CD14-positive monocyte (primary cell): ENCODE results near the gene DZIP1L. TPM values are rescaled to one million over a fixed set of nuclear protein-coding genes. Genes with fewer than 3 reads are reported as not detected.
A peak's percentile ranks its signal among the peaks of the same experiment; 100 is the strongest.

ENCODE experiments used
- DNase-seq, 3 donors: peaks; one replicate each; pipeline ENCODE4 v3.0.0-alpha.2; 2011 to 2022
- H2AFZ ChIP-seq: 2 replicates; pipeline ENCODE4 v1.6.0; 2012; ENCODE audit warnings: mild to moderate bottlenecking, low read depth, low read length, inconsistent platforms; ENCODE audit not compliant: insufficient read depth, poor library complexity, severe bottlenecking
- H3K27ac ChIP-seq, 2 donors: 1 replicate in 1 of 2; 2 replicates in 1 of 2; pipeline ENCODE4 v1.5.1; 2012 to 2013; ENCODE audit warnings: low read length in 2 of 2, control low read depth in 1 of 2, inconsistent platforms in 1 of 2, low read depth in 1 of 2, mild to moderate bottlenecking in 1 of 2
- H3K27me3 ChIP-seq, 2 donors: one replicate each; pipeline versions ENCODE4 v1.6.0 to v1.6.1; 2011 to 2013; ENCODE audit warnings: low read length in 2 of 2; ENCODE audit not compliant: control insufficient read depth in 2 of 2, insufficient read depth in 2 of 2
- H3K36me3 ChIP-seq, 2 donors: replicated peaks in 1 of 2; 1 replicate in 1 of 2; 2 replicates in 1 of 2; pipeline versions ENCODE4 v1.5.1 to v1.6.1; 2012 to 2013; ENCODE audit warnings: low read length in 2 of 2, control low read depth in 1 of 2, inconsistent platforms in 1 of 2, mild to moderate bottlenecking in 1 of 2; ENCODE audit not compliant: insufficient read depth in 2 of 2, control insufficient read depth in 1 of 2
- H3K4me1 ChIP-seq, 2 donors: 1 replicate in 1 of 2; 2 replicates in 1 of 2; pipeline versions ENCODE4 v1.5.1 to v1.6.1; 2012 to 2013; ENCODE audit warnings: low read length in 2 of 2, control low read depth in 1 of 2, inconsistent platforms in 1 of 2, mild to moderate bottlenecking in 1 of 2, moderate library complexity in 1 of 2; ENCODE audit not compliant: insufficient read depth in 2 of 2, control insufficient read depth in 1 of 2
- H3K4me2 ChIP-seq: replicated peaks from 2 replicates; pipeline ENCODE3; 2012; ENCODE audit warnings: low read length, moderate library complexity, mild to moderate bottlenecking; ENCODE audit not compliant: poor library complexity, severe bottlenecking; ENCODE audit errors: extremely low read depth
- H3K4me3 ChIP-seq, 3 experiments: fragments of 200-600 bp in 1 of 3; sonication (generic) in 1 of 3; replicated peaks in 1 of 3; 1 replicate in 2 of 3; 2 replicates in 1 of 3; pipeline ENCODE4 v1.5.1; 2011 to 2013; ENCODE audit warnings: low read length in 3 of 3, mild to moderate bottlenecking in 3 of 3, control low read depth in 2 of 3, low read depth in 2 of 3, inconsistent platforms in 1 of 3, moderate library complexity in 1 of 3
- H3K79me2 ChIP-seq: 2 replicates; pipeline ENCODE4 v1.6.0; 2012; ENCODE audit warnings: mild to moderate bottlenecking, control low read depth, inconsistent platforms, low read length, moderate library complexity; ENCODE audit not compliant: insufficient read depth
- H3K9ac ChIP-seq: 2 replicates; pipeline ENCODE4 v1.6.0; 2017; ENCODE audit warnings: low read length, mild to moderate bottlenecking; ENCODE audit not compliant: insufficient read depth, poor library complexity, severe bottlenecking
- H3K9me3 ChIP-seq, 2 donors: replicated peaks in 1 of 2; 1 replicate in 1 of 2; 2 replicates in 1 of 2; pipeline versions ENCODE4 v1.5.1 to v1.6.1; 2012 to 2013; ENCODE audit warnings: low read length in 2 of 2, control low read depth in 1 of 2; ENCODE audit not compliant: control insufficient read depth in 1 of 2, insufficient read depth in 1 of 2
- H4K20me1 ChIP-seq: 2 replicates; pipeline ENCODE4 v1.6.0; 2012; ENCODE audit warnings: mild to moderate bottlenecking, low read length, control low read depth, moderate library complexity; ENCODE audit not compliant: insufficient read depth
- H3K27ac Mint-ChIP-seq, 7 donors: one replicate each; pipeline ENCODE4 v1.8.0; 2020; ENCODE audit warnings: mild to moderate bottlenecking in 7 of 7, mixed read lengths in 7 of 7, moderate library complexity in 6 of 7, inconsistent platforms in 2 of 7
- H3K27me3 Mint-ChIP-seq, 3 donors: one replicate each; pipeline ENCODE4 v1.8.0; 2021 to 2022; ENCODE audit warnings: low read depth in 3 of 3, mild to moderate bottlenecking in 3 of 3, mixed read lengths in 3 of 3, moderate library complexity in 3 of 3, inconsistent platforms in 1 of 3
- H3K36me3 Mint-ChIP-seq, 2 donors: one replicate each; pipeline ENCODE4 v1.8.0; 2020; ENCODE audit warnings: mixed read lengths in 2 of 2, inconsistent platforms in 1 of 2, mild to moderate bottlenecking in 1 of 2
- H3K4me1 Mint-ChIP-seq: one replicate; pipeline ENCODE4 v1.8.0; 2020; ENCODE audit warnings: mild to moderate bottlenecking, mixed read lengths
- H3K4me3 Mint-ChIP-seq, 2 donors: one replicate each; pipeline ENCODE4 v1.8.0; 2020; ENCODE audit warnings: mild to moderate bottlenecking in 2 of 2, mixed read lengths in 2 of 2, moderate library complexity in 1 of 2
- H3K9me3 Mint-ChIP-seq, 7 donors: one replicate each; pipeline ENCODE4 v1.8.0; 2020 to 2022; ENCODE audit warnings: mixed read lengths in 7 of 7, mild to moderate bottlenecking in 6 of 7, moderate library complexity in 6 of 7, inconsistent platforms in 2 of 7
- WGBS: methylation state at CpG from one replicate; pipeline ENCODE4 v1.1.5; 2013; ENCODE audit warnings: missing lambda C conversion rate; ENCODE audit not compliant: insufficient coverage; 5-methylcytosine and 5-hydroxymethylcytosine counted together
- intact Hi-C, 2 donors: fragments of 100-400 bp; cut with micrococcal nuclease; formaldehyde crosslinking; loops; one replicate each; pipeline versions ENCODE4 v1.15.0 to v1.15.1; 2023
- polyA plus RNA-seq, 3 donors: library from polyadenylated mRNA; depleted of rRNA in 1 of 3; unstranded in 2 of 3; stranded (reverse) in 1 of 3; fragments of 300-500 nt in 2 of 3; fragments of >200 nt in 1 of 3; fragmentation: Illumina TruSeq in 2 of 3; gene quantifications; 1 replicate in 2 of 3; 2 replicates in 1 of 3; pipeline ENCODE4 v1.2.3, GENCODE V29; 2012 to 2021
- TF ChIP-seq, protein P1 (sequence below): fragments of 200-600 bp; IDR thresholded peaks from one replicate; pipeline ENCODE4 v1.8.0; 2022; ENCODE audit warnings: antibody characterized with exemption, mild to moderate bottlenecking

Gene DZIP1L
- polyA plus RNA-seq, 3 donors = 0.50 to 1.8 (median 0.52) TPM

DNA sequence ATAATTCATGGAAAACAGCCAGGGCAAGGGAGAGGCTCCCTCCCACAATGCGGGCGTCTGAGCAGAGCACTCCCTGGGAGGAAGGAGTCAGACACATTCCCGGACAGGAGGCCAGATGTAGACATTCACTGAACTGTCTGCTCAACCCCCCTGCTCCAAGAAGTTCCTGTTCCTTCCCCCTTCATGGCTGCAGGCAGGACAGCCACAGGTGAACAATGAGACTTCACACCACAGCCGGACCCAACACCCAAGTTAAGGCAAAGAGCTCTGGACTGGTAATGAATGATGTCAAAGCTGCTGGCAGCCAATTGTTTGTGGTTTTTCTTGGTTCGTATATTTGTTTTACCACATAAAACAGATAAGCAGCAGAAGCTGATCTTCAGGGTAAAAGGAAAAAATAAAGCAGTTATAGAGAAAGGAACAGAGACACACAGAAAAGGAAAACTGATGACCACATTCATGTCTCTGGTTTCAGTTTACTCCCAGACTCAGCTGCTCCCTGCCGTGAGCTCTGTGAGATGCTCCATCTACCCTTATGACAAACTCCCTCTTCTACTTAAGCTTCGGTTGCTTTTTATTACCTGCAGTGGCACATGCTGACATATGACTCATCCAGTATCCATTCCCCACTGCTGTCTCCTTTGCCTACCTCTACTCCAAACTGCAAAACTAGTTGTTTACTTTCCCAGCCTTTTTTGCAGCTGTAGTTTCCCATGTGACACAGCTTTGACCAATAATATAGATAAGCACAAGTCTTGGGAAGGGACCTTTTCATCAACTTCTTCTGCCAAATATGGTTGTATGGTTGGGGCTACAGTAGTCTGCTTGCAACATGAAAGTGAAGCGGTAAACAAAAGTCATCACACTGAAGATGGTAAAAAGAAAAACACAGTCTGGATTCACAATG, 33.1 kb downstream of the DZIP1L start:
- Histone ChIP-seq H3K9me3 (no peaks in the 10 kb centered on the region), H3K36me3 (no peaks in the 10 kb centered on the region), H3K4me3 (no peak overlapping the region), H3K27me3 (no peaks in the 10 kb centered on the region), H3K9ac (no peak overlapping the region), H3K79me2 (no peaks in the 10 kb centered on the region), H4K20me1 (no peaks in the 10 kb centered on the region), H3K4me2 (peak overlapping the region; percentile 6), H3K27ac (no peak overlapping the region), H3K4me1 (peaks cover 23 to 39% of the 10 kb centered on the region in 2 donors), H2AFZ (peak overlapping the region; percentile 27)
- no peak overlapping the region for H3K4me3 Mint-ChIP-seq
- H3K27ac Mint-ChIP-seq = peak overlapping the region in 2 of 7 donors; percentile 27 to 62
- peaks cover 9 to 14% of the 10 kb centered on the region in 2 donors for H3K36me3 Mint-ChIP-seq
- H3K9me3 Mint-ChIP-seq = no peaks in the 10 kb centered on the region
- peaks cover 28% of the 10 kb centered on the region for H3K4me1 Mint-ChIP-seq
- DNase-seq = peak in 1 of 3 donors; percentile 1
- peaks cover 0 to 3% (median 0%) of the 10 kb centered on the region in 3 donors for H3K27me3 Mint-ChIP-seq
- 98% methylated on average over 5 of the region's 8 CpGs for WGBS
- intact Hi-C loops = no loop called here
- TF ChIP-seq, protein P1, sequence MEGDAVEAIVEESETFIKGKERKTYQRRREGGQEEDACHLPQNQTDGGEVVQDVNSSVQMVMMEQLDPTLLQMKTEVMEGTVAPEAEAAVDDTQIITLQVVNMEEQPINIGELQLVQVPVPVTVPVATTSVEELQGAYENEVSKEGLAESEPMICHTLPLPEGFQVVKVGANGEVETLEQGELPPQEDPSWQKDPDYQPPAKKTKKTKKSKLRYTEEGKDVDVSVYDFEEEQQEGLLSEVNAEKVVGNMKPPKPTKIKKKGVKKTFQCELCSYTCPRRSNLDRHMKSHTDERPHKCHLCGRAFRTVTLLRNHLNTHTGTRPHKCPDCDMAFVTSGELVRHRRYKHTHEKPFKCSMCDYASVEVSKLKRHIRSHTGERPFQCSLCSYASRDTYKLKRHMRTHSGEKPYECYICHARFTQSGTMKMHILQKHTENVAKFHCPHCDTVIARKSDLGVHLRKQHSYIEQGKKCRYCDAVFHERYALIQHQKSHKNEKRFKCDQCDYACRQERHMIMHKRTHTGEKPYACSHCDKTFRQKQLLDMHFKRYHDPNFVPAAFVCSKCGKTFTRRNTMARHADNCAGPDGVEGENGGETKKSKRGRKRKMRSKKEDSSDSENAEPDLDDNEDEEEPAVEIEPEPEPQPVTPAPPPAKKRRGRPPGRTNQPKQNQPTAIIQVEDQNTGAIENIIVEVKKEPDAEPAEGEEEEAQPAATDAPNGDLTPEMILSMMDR = no peak

DNA sequence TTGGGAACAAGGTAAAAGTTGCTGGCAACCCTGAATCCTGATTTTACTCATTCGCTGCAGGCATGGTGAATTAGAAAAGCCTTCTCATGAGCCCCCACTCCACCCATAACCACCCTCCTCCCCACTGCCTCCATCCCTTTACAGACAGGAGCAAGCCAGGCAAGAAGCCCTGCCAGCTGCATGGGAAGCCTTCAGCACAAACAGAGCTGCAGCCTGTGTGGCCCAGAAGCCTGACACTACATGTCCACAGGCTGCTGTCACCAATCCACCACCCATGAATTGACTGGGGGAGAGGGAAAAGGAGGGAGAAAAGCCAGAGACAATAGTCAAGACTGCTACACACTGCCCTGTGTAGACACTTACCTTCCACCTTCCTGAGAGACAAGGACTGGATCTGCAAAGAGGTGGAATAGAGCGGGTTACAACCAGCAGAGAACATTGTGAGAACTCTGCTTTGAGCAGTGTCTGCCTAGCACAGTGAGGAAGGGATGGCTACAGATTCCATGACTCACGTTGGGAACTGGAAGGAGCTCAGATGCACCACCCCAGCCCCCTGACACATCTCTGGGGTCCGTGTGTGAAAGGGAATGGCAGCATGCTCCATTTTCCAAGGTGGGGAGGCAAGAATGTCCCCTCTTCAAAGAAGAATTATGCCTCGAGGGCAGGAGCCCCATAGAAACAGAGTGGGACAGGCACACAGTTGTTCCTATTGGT, 33.9 kb downstream of the DZIP1L start:
- no peaks in the 10 kb centered on the region for H3K27me3 ChIP-seq
- H3K27me3 Mint-ChIP-seq = peaks cover 0 to 3% (median 0%) of the 10 kb centered on the region in 3 donors
- no peaks in the 10 kb centered on the region for H3K79me2 ChIP-seq
- H3K4me1 Mint-ChIP-seq = peaks cover 28% of the 10 kb centered on the region
- H3K4me1 ChIP-seq = peaks cover 23 to 39% of the 10 kb centered on the region in 2 donors
- no peak overlapping the region for H3K9ac ChIP-seq
- H3K9me3 ChIP-seq = no peaks in the 10 kb centered on the region
- H3K36me3 Mint-ChIP-seq = peaks cover 4 to 15% of the 10 kb centered on the region in 2 donors
- WGBS = 92% methylated on average over 2 of the region's 5 CpGs
- H3K4me3 Mint-ChIP-seq = no peak overlapping the region
- no peak overlapping the region for H3K27ac ChIP-seq
- intact Hi-C loops = no loop called here
- H4K20me1 ChIP-seq = no peaks in the 10 kb centered on the region
- H3K4me2 ChIP-seq = no peak overlapping the region
- DNase-seq = no peak
- TF ChIP-seq, protein P1 = no peak
- H3K27ac Mint-ChIP-seq = peak overlapping the region in 1 of 7 donors; percentile 27
- no peak overlapping the region for H2AFZ ChIP-seq
- H3K4me3 ChIP-seq = no peak overlapping the region
- no peaks in the 10 kb centered on the region for H3K36me3 ChIP-seq
- H3K9me3 Mint-ChIP-seq = no peaks in the 10 kb centered on the region
